HG02623 (cell line): ENCODE data around the gene SPATA20.

ENCODE experiments used
- ATAC-seq: cut with Tn5 transposase; IDR thresholded peaks from one replicate; pipeline ENCODE4 v1.9.1; 2021; ENCODE audit warnings: moderate library complexity; ENCODE audit not compliant: unreplicated experiment

SPATA20 gene

GRCh38 chr17:50519141-50519834 is 27.7 kb upstream of the SPATA20 start:
- ATAC-seq = no peak

- ATAC-seq = no peak
These were observed 26.5 kb upstream of the SPATA20 start for GRCh38 chr17:50520483-50520882.

- ATAC-seq = no peak
These were observed 25.5 kb upstream of the SPATA20 start for GRCh38 chr17:50521514-50521913.

GRCh38 chr17:50522766-50523165 is 24.2 kb upstream of the SPATA20 start:
- no peak for ATAC-seq

GRCh38 chr17:50523208-50523607 is 23.8 kb upstream of the SPATA20 start:
- ATAC-seq = no peak

- no peak for ATAC-seq
These were observed 22.1 kb upstream of the SPATA20 start for GRCh38 chr17:50524838-50525237.

- no peak for ATAC-seq
These were observed 19.7 kb upstream of the SPATA20 start for GRCh38 chr17:50527155-50527762.

- ATAC-seq = no peak
These were observed 19.0 kb upstream of the SPATA20 start for GRCh38 chr17:50527949-50528474.

- no peak for ATAC-seq
These were observed 17.1 kb upstream of the SPATA20 start for GRCh38 chr17:50529849-50530248.

GRCh38 chr17:50531428-50532025 is 15.4 kb upstream of the SPATA20 start:
- ATAC-seq = no peak

GRCh38 chr17:50532452-50533024 is 14.4 kb upstream of the SPATA20 start, which contains the start of gene EPN3:
Gene EPN3, plus strand, starts transcription at chr17:50532735. Its CDS starts 3,822 bp downstream, at chr17:50536557.
- ATAC-seq = no peak

GRCh38 chr17:50533185-50533584 is 13.8 kb upstream of the SPATA20 start:
- no peak for ATAC-seq

- ATAC-seq = no peak
These were observed 13.2 kb upstream of the SPATA20 start for GRCh38 chr17:50533720-50534148.

GRCh38 chr17:50534222-50534978 is 12.6 kb upstream of the SPATA20 start:
- ATAC-seq = no peak

- no peak for ATAC-seq
These were observed 12.0 kb upstream of the SPATA20 start for GRCh38 chr17:50534979-50535326.

- no peak for ATAC-seq
These were observed 11.6 kb upstream of the SPATA20 start for GRCh38 chr17:50535407-50535806.

- no peak for ATAC-seq
These were observed 10.0 kb upstream of the SPATA20 start for GRCh38 chr17:50536683-50537646.

- ATAC-seq = no peak
These were observed 9.0 kb upstream of the SPATA20 start for GRCh38 chr17:50537721-50538548.
